Bone marrow (tissue), 2 donors: ENCODE results near the gene CYBA.

Experiments used
- DNase-seq, 2 donors: peaks; one replicate each; lab custom pipeline; 2025; lab: John Stamatoyannopoulos, UW

Gene CYBA

GRCh38 chr16:88628512-88628974, 22.3 kb downstream of the CYBA start:
- DNase-seq = no peak

DNA sequence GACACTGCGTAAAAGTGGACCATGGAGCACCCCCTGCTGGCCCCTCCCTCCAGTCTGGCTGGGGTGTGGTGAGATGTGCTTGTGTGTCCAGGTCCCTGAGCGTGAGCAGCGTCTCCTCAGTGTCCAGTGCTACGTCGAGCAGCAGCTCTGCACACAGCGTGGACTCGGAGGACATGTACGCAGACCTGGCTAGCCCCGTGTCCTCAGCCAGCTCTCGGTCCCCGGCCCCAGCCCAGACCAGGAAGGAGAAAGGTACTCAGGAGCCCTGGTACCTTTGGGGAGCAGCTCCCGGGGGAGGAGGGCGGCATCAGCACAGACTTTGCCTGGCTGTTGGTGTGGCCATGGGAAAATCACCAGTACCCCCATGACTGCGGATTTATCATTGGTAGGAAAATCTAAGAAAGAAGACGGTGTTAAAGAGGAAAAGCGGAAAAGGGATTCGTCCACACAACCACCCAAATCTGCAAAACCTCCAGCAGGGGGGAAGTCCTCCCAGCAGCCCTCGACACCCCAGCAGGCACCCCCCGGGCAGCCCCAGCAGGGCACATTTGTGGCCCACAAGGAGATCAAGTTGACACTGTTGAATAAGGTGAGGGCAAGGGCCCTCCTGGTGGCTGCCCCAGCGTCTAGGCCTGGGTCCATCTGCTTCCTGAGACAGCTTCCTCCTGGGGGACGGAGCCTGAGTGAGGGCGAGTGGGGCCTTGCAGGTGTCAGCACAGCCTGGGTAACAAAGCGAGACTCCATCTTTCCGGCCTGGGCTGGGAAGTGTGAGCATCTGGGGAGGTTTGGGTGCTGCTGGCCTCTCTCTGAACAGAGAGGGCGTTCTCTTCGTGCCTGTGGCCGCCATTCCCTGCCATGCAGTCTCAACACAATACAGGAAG, 23.1 kb downstream of the CYBA start:
- DNase-seq = no peak

DNA sequence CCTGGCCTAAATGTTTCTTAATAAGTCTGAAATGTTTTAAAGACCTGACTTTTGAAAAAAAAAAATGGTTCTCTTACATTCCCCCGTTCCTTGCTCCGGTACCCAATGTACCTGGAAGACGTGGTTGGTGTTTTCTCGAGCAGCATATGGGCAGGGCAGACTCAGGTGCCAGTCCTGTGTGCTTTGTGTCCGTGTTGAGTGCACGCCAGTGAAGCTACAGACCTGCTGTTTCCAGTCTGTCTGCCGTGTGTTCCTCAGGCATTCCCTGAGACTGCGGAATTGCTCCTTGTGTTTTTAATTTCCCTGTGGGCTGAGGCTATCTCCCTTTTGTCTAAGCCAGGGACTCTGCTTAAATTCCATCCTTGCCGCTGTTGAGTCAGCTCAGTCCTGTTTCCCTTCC, 24.2 kb downstream of the CYBA start:
- DNase-seq = no peak

DNA sequence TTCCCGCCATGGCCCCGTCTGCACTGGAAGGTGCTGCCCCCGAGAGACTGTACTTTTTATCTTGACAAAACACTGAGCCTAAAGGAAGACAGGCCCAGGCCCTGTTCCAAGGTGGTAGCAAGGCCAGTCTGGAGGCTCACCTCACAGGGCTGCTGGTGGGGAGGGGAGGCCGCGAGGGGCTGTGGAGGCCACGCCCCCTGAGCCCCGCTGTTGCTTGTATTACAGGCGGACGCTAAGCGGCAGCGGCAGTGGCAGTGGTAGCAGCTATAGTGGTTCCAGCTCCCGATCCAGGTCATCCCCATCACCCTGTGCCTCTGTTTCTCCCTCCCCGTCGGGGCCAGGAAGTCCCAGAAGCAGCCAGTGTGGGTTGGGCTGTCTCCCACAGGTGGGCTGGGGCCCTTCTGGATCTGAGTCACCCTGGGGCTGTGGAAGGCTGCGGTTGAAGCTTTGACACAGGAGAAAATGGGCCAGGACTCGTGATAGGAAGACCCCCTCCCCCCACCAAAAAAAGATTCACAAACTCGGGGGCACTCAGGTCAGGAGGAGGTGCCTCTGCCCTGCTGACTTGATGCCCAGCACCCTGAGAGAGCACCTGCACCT, 25.8 kb downstream of the CYBA start:
- no peak for DNase-seq

DNA sequence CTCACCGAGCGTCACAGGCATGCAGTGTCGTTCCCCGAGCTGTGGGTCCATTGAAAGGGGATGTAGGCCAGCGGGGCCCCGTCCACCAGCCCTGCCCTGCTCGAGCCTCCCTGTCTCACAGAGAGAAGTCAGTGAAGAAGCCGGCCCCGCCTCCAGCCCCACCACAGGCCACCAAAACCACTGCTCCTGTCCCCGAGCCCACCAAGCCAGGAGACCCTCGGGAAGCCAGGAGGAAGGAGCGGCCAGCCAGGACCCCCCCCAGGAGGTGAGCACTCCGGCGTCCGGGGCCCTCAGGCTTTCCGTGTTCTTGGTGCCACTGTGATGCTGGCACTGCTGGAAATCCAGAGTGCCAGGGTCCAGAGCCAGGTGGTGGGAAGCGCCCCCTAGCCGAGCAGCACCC, 26.4 kb downstream of the CYBA start:
- no peak for DNase-seq

DNA sequence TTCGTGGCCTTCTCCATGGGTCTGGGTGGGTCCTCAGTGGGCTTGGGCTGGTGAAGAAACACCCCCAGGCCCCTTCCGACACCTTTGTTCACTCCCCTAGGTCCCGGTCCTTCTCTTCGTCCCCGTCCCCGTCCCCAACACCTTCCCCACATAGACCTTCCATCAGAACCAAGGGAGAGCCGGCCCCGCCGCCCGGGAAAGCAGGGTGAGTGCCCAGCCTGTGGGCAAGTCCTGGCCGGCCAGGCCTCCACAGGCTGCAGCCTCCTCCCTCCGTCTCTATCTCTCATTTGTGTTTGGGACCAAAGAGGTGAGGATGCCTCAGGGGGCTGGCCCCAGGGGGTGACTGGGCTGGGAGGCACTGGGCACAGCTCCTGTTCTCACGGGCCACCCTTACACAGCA, 27.0 kb downstream of the CYBA start:
- no peak for DNase-seq

DNA sequence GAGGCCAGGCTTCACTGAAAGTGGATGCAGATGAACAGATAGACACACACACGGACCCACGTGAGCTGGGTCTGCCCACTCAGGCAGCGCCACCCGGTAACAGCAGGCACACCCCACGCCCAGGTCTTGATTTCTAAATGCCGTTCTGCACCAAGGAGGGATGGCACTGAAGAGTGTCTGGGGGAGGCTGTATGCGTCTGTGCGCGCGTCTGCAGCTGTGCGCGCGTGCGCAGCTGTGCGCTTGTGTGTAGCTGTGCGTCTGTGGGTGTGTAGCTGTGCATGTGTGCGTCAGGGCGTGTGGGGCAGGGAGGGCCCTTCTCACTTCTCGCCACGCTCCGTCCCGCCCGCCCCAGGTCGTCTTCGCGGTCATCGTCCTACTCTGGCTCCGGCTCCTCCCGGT, 28.0 kb downstream of the CYBA start:
- DNase-seq = no peak

GRCh38 chr16:88622125-88622524, 28.7 kb downstream of the CYBA start:
- no peak for DNase-seq

DNA sequence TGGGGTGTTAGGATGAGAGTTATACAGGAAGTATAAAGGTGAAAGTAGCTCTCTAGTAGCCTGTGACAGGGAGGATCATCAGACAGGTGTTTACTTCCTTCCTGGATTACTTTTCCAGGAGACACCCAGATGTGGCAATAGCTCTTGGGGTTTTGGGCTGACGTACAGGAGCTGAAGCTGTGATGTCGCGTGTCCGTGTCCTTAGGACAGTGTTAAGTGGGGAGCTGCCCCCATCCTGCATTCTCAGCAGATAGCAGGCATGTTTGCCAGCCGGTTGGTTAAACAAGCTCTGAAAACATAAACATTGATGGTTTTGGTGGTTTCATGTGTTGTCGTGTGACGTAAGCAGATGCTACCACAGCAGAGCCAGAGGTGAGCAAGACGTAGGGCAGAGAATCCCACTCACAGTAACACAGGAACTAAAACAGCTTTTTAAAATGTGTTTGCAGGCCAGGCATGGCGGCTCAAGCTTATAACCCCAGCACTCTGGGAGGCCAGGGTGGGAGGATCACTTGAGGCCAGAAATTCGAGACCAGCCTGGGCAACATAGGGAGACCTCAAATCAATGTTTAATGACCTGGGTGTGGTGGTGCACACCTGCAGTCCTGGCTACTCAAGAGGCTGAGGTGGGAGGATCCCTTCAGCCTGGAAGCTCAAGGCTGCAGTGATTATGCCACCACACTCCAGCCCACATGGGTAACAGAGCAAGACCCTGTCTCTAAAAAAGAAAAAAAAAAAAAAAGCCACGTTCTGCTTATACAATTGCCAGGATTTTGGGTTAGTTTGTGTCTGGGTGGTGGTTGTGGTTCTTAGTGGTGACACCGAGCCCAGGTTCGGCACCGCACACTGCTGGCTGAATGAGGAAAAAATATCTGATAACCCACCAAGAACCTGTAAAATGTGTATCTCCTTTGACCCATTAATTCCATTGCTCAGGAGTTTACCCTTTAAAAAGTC, 30.7 kb downstream of the CYBA start:
- DNase-seq = no peak

GRCh38 chr16:88618956-88619667, 31.7 kb downstream of the CYBA start:
- no peak for DNase-seq

DNA sequence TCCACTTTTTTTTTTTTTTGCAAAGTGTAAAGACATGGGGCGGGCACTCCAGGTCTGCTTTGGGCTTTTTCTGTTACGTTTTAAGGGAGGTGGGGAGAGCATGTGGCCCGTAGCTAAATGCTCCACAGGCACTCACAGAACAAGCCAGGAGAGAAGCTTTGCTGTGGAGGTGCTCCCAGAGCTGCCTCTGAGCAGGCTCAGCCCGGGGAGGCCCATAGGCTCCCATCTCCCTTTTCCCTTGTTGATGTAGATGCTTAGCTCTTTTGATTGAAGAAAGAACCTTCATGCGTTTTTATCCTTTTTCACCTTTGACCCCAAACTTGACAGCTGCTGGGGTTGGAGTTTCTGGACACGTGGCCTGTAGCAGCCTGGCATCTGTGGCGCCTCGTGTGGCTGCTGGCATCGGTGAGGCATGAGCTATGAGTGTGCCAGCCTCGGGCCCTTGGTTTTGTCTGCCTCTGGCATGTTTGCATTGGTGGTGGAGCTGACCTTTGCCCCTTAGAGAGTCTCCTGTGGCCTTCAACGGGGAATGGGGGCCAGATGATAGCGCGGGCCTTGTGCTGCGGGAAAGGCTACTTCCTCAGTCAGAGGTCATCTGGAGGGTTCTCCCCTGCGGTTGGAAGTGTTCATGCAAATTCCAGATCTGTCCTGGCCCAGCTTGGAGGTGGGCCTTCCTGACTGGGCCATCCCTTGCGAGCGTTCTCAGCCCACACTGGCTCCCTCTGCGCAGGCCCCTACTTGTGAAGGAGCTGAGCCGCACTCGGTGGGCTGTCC, 32.5 kb downstream of the CYBA start:
- DNase-seq = no peak

GRCh38 chr16:88617268-88618031, 33.4 kb downstream of the CYBA start:
- DNase-seq = no peak

- DNase-seq = no peak
Measured at GRCh38 chr16:88616736-88617135, 34.1 kb downstream of the CYBA start.

DNA sequence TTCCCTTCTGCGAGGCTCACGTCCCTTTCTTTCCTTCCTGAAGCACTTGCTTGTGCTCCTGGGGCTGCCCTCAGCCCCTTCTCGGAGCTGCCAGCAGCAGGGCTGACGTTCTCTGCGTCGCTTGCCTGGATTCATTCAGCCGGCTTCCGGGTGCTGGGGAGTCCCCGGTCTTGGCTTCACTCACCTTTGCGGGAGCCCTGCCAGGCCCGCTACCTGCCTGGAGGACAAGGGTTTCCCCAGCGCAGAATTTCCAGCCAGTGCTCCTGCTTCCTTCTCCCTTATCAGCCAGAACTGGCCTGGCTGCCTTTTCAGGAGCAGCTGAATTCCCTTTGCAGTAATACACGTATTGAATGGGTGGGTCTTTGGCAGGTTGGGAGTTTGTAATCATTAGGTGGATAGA, 34.5 kb downstream of the CYBA start:
- DNase-seq = no peak

DNA sequence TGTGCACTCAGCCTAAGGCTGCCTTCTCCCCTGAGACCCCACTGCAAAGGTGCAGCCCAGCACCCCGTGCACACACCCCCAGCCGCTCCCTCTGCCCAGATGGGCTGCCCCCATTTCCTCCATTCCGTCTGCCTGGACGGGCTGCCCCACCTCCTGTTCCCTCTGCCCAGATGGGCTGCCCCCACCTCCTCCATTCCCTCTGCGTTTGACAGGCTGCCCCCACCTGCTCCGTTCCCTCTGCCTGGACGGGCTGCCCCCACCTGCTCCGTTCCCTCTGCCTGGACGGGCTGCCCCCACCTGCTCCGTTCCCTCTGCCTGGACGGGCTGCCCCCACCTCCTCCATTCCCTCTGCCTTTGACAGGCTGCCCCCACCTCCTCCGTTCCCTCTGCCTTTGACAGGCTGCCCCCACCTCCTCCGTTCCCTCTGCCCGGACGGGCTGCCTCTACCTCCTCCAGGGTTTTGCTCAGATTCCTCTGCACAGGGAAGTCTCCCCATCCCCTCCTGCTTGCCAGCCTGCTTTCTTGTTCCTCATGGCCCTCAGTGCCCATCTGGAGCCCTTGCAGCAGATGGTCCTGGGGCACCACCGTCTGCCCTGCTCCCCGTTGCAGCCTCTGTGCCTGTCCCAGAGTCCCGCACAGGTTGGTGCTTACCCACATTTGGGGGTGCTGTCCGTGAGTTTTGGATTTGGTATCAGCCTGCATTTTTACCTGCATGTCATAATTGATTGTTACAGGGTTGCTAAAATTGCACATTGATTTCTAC, 35.9 kb downstream of the CYBA start:
- no peak for DNase-seq

DNA sequence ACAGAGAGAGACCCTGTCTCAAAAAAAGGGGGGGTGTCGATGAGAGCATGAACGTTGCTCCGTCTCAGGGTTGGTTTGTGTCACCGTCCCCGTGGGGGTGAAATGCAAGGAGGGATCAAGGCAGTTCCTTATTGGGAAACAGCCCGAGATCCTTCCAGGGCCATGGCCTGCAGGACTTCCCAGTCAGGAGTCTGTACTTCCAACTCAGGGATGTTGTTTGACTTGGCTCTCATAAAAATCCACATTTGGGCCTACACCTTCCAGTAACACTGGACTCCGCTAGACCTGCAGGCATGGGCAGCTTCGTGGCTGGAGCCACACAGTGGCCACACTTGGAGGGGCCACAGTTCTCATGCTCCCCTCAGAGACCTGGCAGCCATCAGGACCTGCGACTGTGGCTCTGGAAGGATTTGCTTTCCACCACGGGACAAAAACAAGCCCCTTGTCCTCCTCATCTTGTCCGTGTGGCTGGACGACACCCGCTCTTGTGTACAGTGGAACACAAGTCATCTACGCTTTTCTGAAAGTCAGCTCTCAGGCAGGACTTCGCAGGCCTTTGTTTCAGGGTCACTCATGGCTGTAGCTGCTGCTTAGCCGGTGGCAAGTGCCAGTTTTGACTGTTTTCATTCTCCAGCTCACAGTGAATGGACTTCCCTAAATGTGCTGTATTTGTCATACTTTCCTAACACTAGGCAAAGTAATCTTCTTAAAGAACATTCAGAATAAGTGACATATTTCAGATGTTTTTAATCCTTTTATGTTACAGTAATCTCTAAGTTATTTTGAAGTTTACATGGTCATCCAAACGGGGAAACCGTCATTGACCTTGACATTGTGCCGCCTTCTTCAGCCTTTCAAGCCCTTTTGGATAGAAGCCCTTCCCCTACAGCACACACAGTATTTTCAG, 36.7 kb downstream of the CYBA start:
- DNase-seq = no peak

- DNase-seq = no peak
Measured at GRCh38 chr16:88613293-88613692, 37.6 kb downstream of the CYBA start.
